GM12878 (cell line): ENCODE measurements around the gene USH2A.

Experiments used
- CBX3 ChIP-seq: fragments of 200-600 bp; sonication (generic); IDR thresholded peaks from 2 replicates; pipeline ENCODE4 v1.6.1; 2016; ENCODE audit warnings: low read depth, borderline replicate concordance
- CTCF ChIP-seq, 3 experiments: IDR thresholded peaks in 2 of 3; conservative IDR thresholded peaks in 1 of 3; 2 replicates each; pipeline ENCODE4 v1.5.1; 2011; ENCODE audit warnings: low read depth in 3 of 3, low read length in 3 of 3, mild to moderate bottlenecking in 3 of 3, control low read depth in 2 of 3, moderate library complexity in 2 of 3, inconsistent platforms in 1 of 3, mixed read lengths in 1 of 3; ENCODE audit not compliant: control insufficient read depth in 2 of 3, insufficient read depth in 1 of 3; ENCODE audit errors: extremely low read depth in 1 of 3
- SP1 ChIP-seq: IDR thresholded peaks from one replicate; pipeline ENCODE4 v1.6.1; 2011; ENCODE audit warnings: low read depth, low read length
- ZBED1 ChIP-seq: IDR thresholded peaks from 2 replicates; pipeline ENCODE4 v1.6.1; 2016; ENCODE audit warnings: borderline replicate concordance
- ZNF274 ChIP-seq: IDR thresholded peaks from one replicate; pipeline ENCODE4 v1.8.0; 2011; ENCODE audit not compliant: insufficient read length, insufficient read depth

GRCh38 chr1:216461466-216461865, 38.2 kb upstream of the USH2A start:
- TF ChIP-seq CBX3, result no peak
- no peak for TF ChIP-seq ZBED1
- TF ChIP-seq CTCF (IDR thresholded peaks at IDR 0.05 in 2 of 3, conservative IDR thresholded peaks at IDR 0.05 in 1 of 3; ENCODE audit: control insufficient read depth in 2 of 3, extremely low read depth in 1 of 3, insufficient read depth in 1 of 3, low read depth in 3 of 3, low read length in 3 of 3), result no peak
- TF ChIP-seq ZNF274, result no peak
- no peak for TF ChIP-seq SP1
